NCI-H2196 (cell line): ENCODE results near the gene ZNF487.
"Not testable (repeated sequence)": the region's sequence is repeated elsewhere in the genome, so short reads cannot be mapped to it uniquely, and the experiment has no call there.

Experiments used
- DNase-seq: peaks from one replicate; lab custom pipeline; 2025; ENCODE audit not compliant: unreplicated experiment; lab: John Stamatoyannopoulos, UW

Gene ZNF487

DNA sequence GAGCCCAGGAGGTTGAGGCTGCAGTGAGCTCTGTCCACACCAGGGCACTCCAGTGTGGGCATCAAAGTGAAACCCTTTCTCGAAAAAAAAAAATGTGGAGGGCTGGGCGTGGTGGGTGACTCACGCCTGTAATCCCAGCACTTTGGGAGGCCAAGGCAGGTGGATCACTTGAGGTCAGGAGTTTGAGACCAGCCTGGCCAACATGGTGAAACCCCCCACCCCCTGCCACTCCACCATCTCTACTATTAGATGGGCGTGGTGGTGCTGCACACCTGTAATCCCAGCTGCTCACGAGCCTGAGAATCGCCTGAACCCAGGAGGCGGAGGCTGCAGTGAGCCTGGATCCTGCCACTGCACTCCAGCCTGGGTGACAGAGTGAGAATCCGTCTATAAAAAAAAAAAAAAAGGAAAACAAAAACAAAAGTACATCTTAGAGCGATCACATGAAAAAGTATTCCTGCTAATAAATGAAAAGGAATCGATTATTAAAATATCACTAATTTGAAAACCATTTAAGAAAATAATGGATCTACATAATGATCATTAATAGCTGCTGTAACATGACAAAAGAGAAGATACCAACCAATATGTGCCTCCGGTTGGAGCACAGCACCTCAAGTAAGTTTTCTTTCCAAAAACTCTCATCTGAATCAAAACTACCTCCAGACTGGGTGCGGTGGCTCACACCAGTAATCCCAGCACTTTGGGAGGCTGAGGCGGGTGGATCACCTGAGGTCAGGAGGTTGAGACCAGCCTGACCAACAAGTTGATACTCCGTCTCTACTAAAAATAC is 32.8 kb upstream of the ZNF487 start:
- no peak for DNase-seq

DNA sequence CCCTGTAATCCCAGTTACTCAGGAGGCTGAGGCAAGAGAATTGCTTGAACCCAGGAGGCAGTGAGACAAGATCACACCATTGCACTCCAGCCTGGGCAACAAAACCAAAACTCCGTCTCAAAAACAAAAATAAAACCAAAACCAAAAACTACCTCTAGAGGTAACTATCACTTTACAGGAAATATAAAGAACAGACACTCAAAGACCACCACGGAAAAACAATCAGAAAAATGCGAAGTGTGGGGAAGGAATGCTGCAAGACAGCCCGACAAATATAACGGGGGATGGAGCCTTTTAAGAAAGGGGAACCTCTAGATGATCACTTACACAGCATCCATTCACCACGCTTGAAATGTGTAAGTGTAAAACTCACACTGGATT is 32.2 kb upstream of the ZNF487 start:
- no peak for DNase-seq

DNA sequence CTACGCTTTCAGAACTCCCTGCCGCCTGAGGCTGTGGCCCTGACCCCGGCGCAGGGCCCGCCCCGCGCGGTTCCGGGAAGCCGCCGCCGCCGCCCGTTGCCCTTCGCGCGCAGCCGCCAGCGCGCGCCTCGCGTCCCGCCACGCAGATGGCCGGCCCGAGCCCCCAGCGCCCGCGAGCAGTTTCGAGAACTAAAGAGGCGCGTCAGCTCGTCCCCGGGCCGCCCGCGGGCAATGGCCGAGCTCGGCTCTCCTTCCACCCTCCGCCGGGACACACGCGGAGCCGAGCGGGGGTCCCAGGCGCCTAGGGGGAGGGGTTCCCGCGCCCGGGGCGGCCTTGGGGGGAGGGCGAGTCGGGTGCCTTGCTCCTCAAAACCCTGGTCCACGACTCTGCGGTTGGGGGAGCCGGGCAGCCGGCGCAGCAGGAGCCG is 29.7 kb upstream of the ZNF487 start:
- DNase-seq: no peak

DNA sequence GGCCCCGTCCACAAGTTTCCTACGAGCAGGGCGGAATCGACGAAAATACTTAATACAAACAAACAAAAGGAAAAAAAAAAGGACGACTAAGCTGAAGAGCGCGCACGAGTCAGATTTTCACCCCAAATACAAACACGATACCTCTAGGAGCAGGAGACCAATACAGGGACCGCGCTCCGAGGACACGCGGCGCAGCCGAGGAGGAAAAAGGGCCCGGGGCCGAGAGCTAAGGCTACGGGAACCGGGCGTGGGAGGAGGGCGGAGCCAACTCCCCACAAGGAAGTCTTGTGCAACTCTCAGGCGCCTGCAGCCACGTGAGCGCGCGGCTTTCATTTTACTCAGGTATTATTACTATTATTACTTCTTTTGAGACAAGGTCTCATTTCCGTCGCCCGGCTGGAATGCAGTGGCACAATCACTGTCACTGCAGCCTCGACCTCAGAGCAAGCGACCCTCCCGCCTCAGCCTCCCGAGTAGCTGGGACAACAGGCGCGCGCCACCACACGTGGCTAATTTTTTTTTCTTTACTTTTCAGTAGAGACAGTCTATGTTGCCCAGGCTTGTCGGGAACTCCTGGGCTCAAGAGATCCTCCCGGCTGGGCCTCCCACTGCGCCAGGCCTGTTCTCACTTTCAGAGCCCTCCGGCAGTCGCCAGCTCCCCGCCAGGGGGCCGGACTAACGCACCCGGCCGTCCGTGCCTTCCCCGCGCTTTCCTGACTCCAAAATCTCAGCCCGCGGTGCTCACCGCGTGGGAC is 29.2 kb upstream of the ZNF487 start:
- peak; percentile 72 for DNase-seq

DNA sequence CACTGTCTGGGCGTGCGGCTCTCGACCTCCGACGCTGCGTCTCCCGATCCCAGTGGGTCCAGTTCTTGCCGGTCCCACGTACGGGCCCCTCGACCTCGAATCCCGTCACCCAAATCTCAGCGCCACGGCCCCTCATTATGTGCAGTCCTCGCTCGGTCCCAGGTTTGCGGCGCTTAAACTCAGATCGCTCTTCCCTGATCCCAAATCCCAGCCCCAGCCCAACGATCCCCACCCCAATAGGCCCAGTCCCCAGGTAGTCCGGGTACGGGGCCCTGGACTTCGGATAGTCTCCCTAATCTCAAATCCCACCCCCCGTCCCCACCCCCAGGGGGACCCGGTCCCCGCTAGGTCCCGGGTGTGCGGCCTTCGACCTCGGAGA is 28.6 kb upstream of the ZNF487 start:
- no peak for DNase-seq

DNA sequence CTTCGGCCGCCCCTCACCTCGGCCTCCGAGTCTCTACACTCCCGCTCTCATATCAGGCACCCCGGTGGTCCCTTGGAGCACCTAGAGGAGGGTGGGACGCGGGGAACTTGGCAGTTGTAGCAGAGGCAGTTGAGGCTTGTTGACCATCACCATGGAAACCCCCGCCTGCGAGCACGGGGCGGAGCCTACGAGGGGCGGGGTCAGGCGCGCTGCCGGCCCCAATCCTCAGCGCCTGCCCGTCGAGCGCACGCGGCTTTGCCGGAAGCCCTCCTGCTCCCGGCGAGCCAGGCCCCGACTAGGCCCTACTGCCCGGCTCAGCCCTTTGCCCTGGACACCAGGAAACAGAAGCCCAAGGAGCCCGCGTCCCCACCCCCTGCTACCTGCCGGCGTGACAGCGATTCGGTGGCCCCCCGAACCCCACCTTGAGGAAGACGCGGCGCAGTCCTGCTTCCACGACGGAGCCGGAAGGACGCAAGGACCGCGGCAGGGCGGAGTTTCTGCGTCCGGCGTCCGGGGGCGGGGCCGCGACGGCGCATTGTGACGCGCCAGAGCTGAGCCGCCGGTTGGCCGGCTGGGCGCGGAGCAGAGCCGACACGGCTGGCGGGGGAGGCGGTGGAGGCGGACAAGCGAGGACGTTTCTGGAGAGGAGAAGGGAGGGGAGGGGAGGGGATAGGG is 28.1 kb upstream of the ZNF487 start, which contains the start of gene HNRNPF:
HNRNPF (minus strand) TSS at position 477 of the 675 bp plus-strand sequence. CDS start 21,302 bp downstream, outside the sequence.
- DNase-seq: peak; percentile 84

DNA sequence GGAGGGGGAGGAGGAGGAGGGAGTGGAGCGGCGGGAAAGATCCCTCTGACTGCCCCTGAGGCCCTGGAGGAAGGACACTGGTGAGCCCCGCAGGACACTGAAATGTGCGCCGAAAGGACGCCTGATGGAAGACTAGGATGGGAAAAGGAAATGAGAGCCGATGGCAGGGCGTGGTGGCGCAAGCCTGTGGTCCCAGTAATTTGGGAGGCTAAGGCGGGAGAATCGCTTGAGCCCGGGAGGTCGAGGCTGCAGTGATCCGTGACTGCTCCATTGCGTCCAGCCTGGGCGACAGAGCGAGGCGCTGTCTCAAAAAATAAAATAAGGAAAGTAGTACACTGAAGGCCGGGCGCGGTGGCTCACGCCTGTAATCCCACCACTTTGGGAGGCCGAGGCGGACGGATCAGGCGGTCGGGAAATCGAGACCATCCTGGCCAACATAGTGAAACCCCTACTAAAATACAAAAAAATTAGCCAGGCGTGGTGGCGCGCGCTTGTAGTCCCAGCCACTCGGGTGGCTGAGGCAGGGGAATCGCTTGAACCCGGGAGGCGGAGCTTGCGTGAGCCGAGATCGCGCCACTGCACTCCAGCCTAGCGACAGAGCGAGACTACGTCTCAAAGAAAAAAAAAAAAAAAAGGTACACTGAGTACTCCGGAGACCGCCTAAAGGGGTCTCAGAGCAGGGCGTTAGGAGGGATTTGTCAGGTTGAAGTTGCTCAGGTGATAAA is 27.4 kb upstream of the ZNF487 start:
- no peak for DNase-seq

DNA sequence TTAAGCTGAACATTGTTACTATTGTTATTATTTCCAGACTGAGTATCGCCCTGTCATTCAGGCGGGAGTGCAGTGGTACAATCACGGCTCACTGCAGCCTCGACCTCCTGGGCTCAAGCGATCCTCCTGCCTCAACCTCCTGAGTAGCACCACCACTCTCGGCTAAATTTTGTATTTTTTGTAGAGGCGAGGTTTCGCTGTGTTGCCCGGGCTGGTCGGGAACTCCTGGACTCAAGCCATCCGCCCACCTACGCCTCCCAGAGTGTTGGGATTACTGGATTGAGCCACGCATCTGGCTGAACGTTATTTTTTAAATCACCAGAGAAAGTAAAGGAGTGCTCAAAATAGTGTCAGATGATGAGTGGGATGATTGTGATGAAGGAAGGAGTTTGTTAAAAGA is 26.6 kb upstream of the ZNF487 start:
- no peak for DNase-seq

DNA sequence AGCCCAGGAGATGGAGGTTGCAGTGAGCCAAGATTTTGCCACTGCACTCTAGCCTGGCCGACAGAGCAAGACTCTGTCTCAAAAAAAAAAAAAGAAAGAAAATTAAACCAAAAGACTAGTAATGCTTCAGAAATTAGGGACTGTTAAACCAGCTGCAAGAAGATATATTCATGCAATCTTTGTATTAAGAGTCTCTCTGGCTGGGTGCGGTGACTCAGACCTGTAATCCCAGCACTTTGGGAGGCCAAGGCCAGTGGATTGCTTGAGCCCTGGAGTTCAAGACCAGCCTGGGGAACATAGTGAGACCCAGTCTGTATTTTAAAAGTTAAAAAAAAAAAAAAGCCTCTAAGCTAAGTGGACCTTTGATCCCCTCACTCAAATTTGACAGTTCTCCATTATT is 25.4 kb upstream of the ZNF487 start:
- no peak for DNase-seq

DNA sequence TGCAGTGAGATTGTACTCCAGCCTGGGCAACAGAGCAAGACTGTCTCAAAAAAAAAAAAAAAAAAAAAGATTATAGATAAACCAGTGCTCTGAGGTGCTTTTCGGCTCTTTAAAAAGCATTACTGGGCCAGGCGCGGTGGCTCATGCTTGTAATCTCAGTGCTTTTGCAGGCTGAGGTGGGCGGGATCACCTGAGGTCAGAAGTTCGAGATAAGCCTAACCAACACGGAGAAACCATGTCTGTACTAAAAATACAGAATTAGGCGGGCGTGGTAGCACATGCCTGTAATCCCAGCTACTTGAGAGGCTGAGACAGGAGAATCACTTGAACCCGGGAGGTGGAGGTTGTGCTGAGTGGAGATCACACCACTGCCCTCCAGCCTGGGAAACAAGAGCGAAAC is 21.4 kb upstream of the ZNF487 start:
- no peak for DNase-seq

DNA sequence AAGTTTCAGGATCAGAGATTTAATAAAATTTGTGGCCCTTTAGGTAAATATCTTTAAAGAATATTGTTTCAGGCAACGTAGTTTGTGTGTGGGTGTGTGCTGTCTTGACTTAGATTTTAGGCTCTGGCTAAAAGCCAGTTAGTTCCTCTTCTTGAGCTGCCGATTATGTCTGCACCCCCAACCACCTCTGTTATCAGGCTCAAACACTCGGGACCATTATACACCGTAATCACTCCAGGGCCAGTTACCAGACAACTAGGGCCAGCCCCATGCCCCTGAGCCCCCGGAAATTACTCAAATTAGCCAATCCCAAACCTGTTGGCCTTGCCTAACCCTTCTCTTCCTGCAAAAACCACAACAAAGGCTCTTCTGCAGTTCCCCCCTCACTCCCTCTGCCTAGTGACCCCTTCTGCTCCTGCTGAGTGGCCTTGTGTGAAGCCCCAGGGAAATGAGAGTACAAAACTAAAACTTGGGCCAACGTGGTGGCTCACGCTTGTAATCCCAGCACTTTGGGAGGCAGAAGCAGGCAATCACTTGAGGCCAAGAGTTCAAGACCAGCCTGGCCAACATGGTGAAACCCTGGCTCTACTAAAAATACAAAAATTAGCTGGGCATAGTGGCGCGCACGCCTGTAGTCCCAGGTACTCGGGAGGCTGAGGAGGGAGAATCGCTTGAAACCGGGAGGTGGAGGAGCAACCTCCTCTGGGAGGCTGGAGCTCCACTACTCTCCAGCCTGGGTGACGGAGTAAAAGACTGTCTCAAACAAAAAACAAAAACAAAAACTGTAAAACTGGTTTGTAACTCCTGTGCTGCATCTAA is 18.8 kb upstream of the ZNF487 start:
- DNase-seq: no peak

DNA sequence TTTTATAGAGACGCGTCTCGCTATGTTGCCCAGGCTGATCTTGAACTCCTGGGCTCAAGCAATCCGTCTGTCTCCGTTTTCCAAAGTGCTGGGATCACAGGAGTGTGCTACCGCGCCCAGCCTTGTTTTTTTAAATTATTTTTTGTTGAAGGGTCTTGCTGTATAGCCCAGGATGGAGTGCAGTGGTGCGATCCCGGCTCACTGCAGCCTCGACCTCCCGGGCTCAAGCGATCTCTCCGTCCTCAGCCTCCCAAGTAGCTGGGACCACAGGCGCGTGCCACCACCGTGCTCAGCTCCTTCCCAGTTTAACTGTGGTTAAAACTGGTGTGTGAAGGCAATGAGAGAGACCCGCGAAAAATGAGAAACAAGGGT is 16.9 kb upstream of the ZNF487 start:
- DNase-seq: no peak

DNA sequence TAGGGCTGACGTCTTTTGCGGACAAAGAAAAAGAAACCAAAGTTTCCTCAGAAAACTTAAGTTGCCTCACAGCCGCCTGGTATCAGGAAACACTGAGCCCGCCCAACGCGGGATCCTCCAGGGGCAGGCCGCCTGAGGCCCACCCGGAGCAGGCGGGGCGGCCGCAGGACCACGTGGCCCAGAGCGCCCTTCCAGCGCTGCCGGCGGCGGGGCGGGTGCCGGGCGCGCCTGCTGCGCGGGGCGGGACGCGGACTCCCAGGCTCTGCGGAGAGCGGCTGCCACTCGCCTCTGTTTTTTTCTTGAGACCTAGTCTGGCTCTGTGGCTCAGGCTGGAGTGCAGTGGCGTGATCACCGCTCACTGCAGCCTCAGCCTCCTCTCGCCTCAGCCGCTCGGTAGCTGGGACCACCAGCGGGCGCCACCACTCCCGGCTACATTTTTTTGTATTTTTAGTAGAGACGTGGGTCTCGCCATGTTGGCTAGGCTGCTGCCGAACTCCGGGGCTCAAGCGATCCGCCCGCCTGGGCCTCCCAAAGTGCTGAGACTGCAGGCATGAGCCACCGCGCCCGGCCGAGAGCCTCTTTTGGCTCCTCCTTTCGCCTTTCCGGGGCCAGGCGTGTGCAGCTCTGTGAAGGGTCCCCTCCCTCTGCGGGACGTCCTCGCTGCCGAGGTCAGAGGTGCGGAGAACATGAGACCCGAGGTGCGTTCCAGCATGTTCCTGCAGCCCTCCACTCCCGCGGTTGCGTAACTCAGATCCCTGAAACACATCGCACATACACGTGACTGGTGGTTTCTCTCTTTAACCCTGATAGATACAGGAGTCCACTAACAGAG is 16.3 kb upstream of the ZNF487 start:
- DNase-seq: peak; percentile 61

DNA sequence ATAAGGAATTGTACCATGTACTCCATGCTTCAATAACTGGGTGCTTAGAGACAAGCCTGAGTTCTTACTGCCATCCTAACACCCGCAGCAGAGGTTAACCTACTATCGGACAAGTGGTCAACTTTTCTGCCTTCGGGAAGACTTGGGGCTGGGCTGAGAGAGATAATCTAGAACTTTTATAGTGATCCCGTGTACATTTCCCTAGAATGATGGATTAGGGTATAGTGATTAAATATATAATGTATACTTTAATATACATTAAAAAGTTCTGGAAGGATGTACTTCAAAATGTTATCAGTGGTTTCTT is 15.8 kb upstream of the ZNF487 start:
- no peak for DNase-seq

DNA sequence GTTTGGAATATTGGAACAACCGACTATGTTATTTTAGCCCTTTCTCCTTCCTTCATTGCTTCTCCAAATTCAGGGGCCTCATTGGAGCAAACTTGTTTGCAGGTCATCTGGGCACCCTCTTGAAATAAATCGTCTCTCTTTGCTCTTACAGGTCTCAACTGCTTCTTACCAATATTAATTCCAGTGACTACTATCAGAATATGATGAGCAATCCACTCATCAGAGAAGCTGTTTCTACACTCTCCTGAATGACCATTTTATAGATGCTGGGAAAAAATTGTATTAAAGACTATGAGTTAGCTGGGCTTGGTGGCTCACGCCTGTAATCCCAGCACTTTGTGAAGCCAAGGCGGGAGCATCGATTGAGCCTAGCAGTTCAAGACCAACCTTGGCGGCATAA is 15.4 kb upstream of the ZNF487 start:
- DNase-seq: no peak

DNA sequence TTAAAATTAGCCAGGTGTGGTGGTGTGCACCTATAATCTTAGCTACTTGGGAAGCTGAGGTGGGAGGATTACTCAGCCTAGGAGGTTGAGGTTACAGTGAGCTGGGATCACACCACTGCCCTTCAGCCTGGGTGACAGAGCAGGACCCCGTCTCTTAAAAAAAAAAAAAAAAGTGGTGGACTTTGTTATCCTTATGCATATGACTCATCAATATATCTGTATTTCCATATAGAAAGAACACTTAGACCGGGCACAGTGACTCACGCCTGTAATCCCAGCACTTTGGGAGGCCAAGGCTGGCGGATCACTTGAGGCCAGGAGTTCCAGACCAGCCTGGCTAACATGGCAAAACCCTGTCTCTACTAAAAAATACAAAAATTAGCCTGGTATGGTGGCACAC is 15.0 kb upstream of the ZNF487 start:
- not testable (repeated sequence) for DNase-seq

DNA sequence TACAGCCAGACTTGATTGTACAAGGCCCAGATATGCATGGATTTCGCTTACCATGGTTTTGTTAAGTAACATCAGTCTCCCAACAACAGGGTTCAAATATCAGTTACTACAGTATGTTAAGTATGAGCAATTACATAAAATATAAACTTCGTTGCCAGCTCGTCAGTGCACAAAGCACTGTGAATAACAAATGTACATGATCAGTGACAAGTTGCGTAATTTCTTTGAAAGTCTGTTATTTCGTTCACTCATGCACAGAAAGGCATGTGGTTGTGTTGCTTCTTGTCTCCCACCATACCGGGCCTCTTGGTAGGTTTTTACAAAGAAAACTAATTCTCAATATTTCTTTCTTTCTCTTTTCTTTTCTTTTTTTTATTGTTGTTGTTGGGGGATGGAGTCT is 12.5 kb upstream of the ZNF487 start:
- no peak for DNase-seq

DNA sequence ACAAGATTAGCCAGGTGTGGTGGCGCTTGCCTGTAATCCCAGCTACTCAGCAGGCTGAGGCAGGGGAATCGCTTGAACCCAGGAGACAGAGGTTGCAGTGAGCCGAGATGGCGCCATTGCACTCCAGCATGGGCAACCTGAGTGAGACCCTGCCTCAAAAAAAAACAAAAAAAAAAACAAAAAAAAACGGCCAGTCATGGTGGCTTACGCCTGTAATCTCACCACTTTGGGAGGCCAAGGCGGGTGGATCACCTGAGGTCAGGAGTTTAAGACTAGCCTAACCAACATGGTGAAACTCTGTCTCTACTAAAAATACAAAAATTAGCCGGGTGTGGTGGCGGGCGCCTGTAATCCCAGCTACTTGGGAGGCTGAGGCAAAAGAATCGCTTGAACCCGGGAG is 10.4 kb upstream of the ZNF487 start:
- DNase-seq: not testable (repeated sequence)

DNA sequence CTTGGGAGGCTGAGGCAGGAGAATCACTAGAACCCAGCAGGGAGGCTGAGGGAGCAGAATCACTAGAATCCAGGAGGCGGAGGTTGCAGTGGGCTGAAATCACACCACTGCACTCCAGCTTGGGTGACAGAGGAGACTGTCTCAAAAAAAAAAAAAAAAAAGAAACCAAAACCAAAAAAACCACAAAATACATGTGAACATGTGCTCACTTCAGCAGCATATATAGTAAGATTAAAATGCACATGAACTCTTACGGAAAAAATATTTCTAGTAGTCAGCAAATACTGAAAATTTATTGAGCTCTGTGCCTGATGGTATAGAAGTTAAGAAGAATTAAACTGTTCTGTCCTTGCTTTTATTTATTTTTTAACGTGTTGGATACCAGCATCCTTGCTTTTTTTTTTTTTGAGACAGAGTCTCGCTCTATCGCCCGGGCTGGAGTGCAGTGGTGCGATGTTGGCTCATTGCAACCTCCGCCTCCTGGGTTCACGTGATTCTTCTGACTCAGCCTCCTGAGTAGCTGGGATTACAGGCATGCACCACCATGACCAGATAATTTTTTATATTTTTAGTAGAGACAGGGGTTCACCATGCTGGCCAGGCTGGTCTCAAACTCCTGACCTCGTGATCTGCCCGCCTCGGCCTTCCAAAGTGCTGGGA is 9.6 kb upstream of the ZNF487 start:
- no peak for DNase-seq
